ENCODE measurements around the gene NIN. TPM values are rescaled to one million over a fixed set of nuclear protein-coding genes. Genes with fewer than 3 reads are reported as not detected.

NIN gene
- polyA plus RNA-seq, 1 donor from 2014 or later: 47.6 TPM

GRCh38 chr14:50785457-50786063, 45.4 kb downstream of the NIN start:
- no peak for TF ChIP-seq RAD21 (conservative IDR thresholded peaks at IDR 0.05)
- no peak for TF ChIP-seq MXI1 (conservative IDR thresholded peaks at IDR 0.05; ENCODE audit: poor library complexity, severe bottlenecking)
- no peak for TF ChIP-seq CTCF (IDR thresholded peaks at IDR 0.05; ENCODE audit: poor library complexity, severe bottlenecking)
- no peak for TF ChIP-seq SMC3 (conservative IDR thresholded peaks at IDR 0.05; ENCODE audit: poor library complexity)
- no peak for TF ChIP-seq EP300 (conservative IDR thresholded peaks at IDR 0.05; ENCODE audit: poor library complexity, severe bottlenecking)
- no peak for TF ChIP-seq TAF1 (IDR thresholded peaks at IDR 0.05; ENCODE audit: low read depth)
- TF ChIP-seq EZH2 (IDR thresholded peaks at IDR 0.05; ENCODE audit: borderline replicate concordance, insufficient read depth, low read length, poor library complexity, severe bottlenecking): no peak
- no peak for TF ChIP-seq REST (IDR thresholded peaks at IDR 0.05; ENCODE audit: borderline replicate concordance)
- no peak for TF ChIP-seq POLR2AphosphoS5 (IDR thresholded peaks at IDR 0.05)
- peaks cover 4% of the 10 kb centered on the region for H3K79me2 ChIP-seq (replicated peaks; ENCODE audit: insufficient read depth, low read length)

GRCh38 chr14:50784683-50785456, 46.1 kb downstream of the NIN start:
- no peaks in the 10 kb centered on the region for H3K9me3 ChIP-seq (ENCODE audit: low read length)
- H3K4me2 ChIP-seq (ENCODE audit: low read length): no peak overlapping the region
- no peaks in the 10 kb centered on the region for H3K27me3 ChIP-seq (ENCODE audit: insufficient read depth, low read depth, low read length)
- no peak overlapping the region for H3K27ac ChIP-seq (ENCODE audit: low read length)
- no peak overlapping the region for H2AFZ ChIP-seq (ENCODE audit: low read depth, low read length)
- no peak overlapping the region for H3K9ac ChIP-seq (ENCODE audit: low read length)
- H3K79me2 ChIP-seq (replicated peaks; ENCODE audit: insufficient read depth, low read length): peaks cover 4% of the 10 kb centered on the region
- no peak overlapping the region for H3K4me3 ChIP-seq (ENCODE audit: low read length)
- no peak for TF ChIP-seq REST (IDR thresholded peaks at IDR 0.05; ENCODE audit: borderline replicate concordance)
- no peak for TF ChIP-seq TAF1 (IDR thresholded peaks at IDR 0.05; ENCODE audit: low read depth)
- TF ChIP-seq POLR2AphosphoS5 (IDR thresholded peaks at IDR 0.05): no peak
- no peak for TF ChIP-seq EP300 (conservative IDR thresholded peaks at IDR 0.05; ENCODE audit: poor library complexity, severe bottlenecking)
- TF ChIP-seq RAD21 (conservative IDR thresholded peaks at IDR 0.05): no peak
- TF ChIP-seq MXI1 (conservative IDR thresholded peaks at IDR 0.05; ENCODE audit: poor library complexity, severe bottlenecking): no peak
- no peak for TF ChIP-seq SMC3 (conservative IDR thresholded peaks at IDR 0.05; ENCODE audit: poor library complexity)
- no peak for TF ChIP-seq CTCF (IDR thresholded peaks at IDR 0.05; ENCODE audit: poor library complexity, severe bottlenecking)
- TF ChIP-seq EZH2 (IDR thresholded peaks at IDR 0.05; ENCODE audit: borderline replicate concordance, insufficient read depth, low read length, poor library complexity, severe bottlenecking): no peak
- no peaks in the 10 kb centered on the region for H3K9me2 ChIP-seq (ENCODE audit: insufficient read depth, low read length)
- peaks cover 5% of the 10 kb centered on the region for H3K36me3 ChIP-seq (ENCODE audit: insufficient read depth, low read length)
- H3F3A ChIP-seq (ENCODE audit: insufficient read depth, low read length, poor library complexity, severe bottlenecking): no peaks in the 10 kb centered on the region
- no peaks in the 10 kb centered on the region for H4K20me1 ChIP-seq (ENCODE audit: insufficient read depth)

More at GRCh38 chr14:50785457-50786063, 45.4 kb downstream of the NIN start:
- Histone ChIP-seq H2AFZ (ENCODE audit: low read depth, low read length) (no peak overlapping the region), H3F3A (ENCODE audit: insufficient read depth, low read length, poor library complexity, severe bottlenecking) (no peaks in the 10 kb centered on the region), H3K9me3 (ENCODE audit: low read length) (no peaks in the 10 kb centered on the region), H3K9ac (ENCODE audit: low read length) (no peak overlapping the region), H3K4me3 (ENCODE audit: low read length) (no peak overlapping the region), H3K27ac (ENCODE audit: low read length) (no peak overlapping the region), H3K4me2 (ENCODE audit: low read length) (no peak overlapping the region), H4K20me1 (ENCODE audit: insufficient read depth) (no peaks in the 10 kb centered on the region), H3K27me3 (ENCODE audit: insufficient read depth, low read depth, low read length) (no peaks in the 10 kb centered on the region), H3K9me2 (ENCODE audit: insufficient read depth, low read length) (no peaks in the 10 kb centered on the region), H3K36me3 (ENCODE audit: insufficient read depth, low read length) (peaks cover 5% of the 10 kb centered on the region)
